Measurements from ENCODE around the gene MRPL32.

MRPL32 gene

GRCh38 chr7:42964849-42965805, 33.0 kb downstream of the MRPL32 start:
- TF ChIP-seq POLR2AphosphoS5 (IDR thresholded peaks at IDR 0.05; ENCODE audit: low read depth, low read length) = no peak
- TF ChIP-seq SIN3A (IDR thresholded peaks at IDR 0.05; ENCODE audit: borderline replicate concordance, insufficient read depth, low read length) = no peak
- TF ChIP-seq REST (IDR thresholded peaks at IDR 0.05; ENCODE audit: insufficient read depth in 1 of 2, low read depth in 2 of 2, low read length in 2 of 2) = no peak
- TF ChIP-seq TAF1 (IDR thresholded peaks at IDR 0.05; ENCODE audit: borderline replicate concordance, insufficient read depth, low read length) = no peak
- no peak for TF ChIP-seq FOXP2 (optimal IDR thresholded peaks at IDR 0.05; ENCODE audit: borderline replicate concordance, extremely low read depth, extremely low read length, insufficient read depth)

- TF ChIP-seq FOXP2 (optimal IDR thresholded peaks at IDR 0.05; ENCODE audit: borderline replicate concordance, extremely low read depth, extremely low read length, insufficient read depth) (no peak), TAF1 (IDR thresholded peaks at IDR 0.05; ENCODE audit: borderline replicate concordance, insufficient read depth, low read length) (no peak), SIN3A (IDR thresholded peaks at IDR 0.05; ENCODE audit: borderline replicate concordance, insufficient read depth, low read length) (no peak), POLR2AphosphoS5 (IDR thresholded peaks at IDR 0.05; ENCODE audit: low read depth, low read length) (no peak), REST (IDR thresholded peaks at IDR 0.05; ENCODE audit: insufficient read depth in 1 of 2, low read depth in 2 of 2, low read length in 2 of 2) (no peak)
Observed at GRCh38 chr7:42967391-42967790, 35.2 kb downstream of the MRPL32 start.

GRCh38 chr7:42972699-42973500, 40.7 kb downstream of the MRPL32 start:
- TF ChIP-seq SIN3A (IDR thresholded peaks at IDR 0.05; ENCODE audit: borderline replicate concordance, insufficient read depth, low read length) (no peak; the same call in 1 of the 2 replicates), POLR2AphosphoS5 (IDR thresholded peaks at IDR 0.05; ENCODE audit: low read depth, low read length) (peak; percentile 30; the same call in 1 of the 2 replicates), REST (IDR thresholded peaks at IDR 0.05; ENCODE audit: insufficient read depth in 1 of 2, low read depth in 2 of 2, low read length in 2 of 2) (no peak), TAF1 (IDR thresholded peaks at IDR 0.05; ENCODE audit: borderline replicate concordance, insufficient read depth, low read length) (peak; percentile 41; the same call in 1 of the 2 replicates), FOXP2 (optimal IDR thresholded peaks at IDR 0.05; ENCODE audit: borderline replicate concordance, extremely low read depth, extremely low read length, insufficient read depth) (no peak)

GRCh38 chr7:42976371-42976770, 44.2 kb downstream of the MRPL32 start:
- no peak for TF ChIP-seq TAF1 (IDR thresholded peaks at IDR 0.05; ENCODE audit: borderline replicate concordance, insufficient read depth, low read length)
- TF ChIP-seq FOXP2 (optimal IDR thresholded peaks at IDR 0.05; ENCODE audit: borderline replicate concordance, extremely low read depth, extremely low read length, insufficient read depth) = no peak
- no peak for TF ChIP-seq REST (IDR thresholded peaks at IDR 0.05; ENCODE audit: insufficient read depth in 1 of 2, low read depth in 2 of 2, low read length in 2 of 2)
- no peak for TF ChIP-seq POLR2AphosphoS5 (IDR thresholded peaks at IDR 0.05; ENCODE audit: low read depth, low read length)
